Measurements from ENCODE around the gene ZNF346. TPM values are rescaled to one million over a fixed set of nuclear protein-coding genes. Genes with fewer than 3 reads are reported as not detected.

The ZNF346 gene
- total and polyA plus RNA-seq, 2 of the 13 experiments (the other 11 are each of a cell fraction or from before 2014, with no cell fraction given), result 8.6 to 19.4 TPM

DNA sequence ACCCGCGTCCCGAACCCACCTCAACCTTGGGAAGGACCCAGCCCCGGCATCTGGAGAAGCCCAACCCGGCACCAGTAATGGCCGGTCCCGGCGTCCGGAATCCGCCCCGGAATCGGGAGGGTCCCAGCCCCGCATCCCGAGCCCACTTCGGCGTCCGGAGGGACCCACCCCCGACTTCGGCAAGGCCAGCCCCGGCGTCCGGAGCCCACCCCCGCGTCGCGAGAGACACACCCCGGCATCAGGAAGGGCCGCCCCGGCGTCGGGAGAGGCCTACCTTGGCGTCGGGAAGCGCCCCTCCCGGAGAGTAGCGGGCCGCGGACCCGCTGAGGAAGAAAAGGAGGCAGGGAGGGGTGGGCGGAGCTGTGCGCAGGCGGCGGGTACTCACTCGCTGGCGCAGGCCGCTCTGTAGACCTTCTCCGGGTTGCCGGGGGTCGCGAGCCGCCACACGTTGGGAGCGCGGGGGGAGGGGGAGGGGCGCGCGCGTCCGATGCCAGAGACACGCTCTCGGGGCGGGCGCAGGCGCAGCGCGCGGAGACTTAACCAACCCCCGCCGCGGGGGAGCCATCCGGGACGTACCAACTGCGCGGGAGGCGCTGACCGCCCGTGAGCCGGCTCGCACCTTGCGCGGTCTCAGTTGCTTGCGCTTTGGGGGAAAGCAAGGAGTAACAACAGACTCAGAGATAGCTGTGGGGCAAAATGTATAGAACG, 16.1 kb upstream of the ZNF346 start, which contains the start of gene UIMC1 (continued):
- TF ChIP-seq, protein P1, sequence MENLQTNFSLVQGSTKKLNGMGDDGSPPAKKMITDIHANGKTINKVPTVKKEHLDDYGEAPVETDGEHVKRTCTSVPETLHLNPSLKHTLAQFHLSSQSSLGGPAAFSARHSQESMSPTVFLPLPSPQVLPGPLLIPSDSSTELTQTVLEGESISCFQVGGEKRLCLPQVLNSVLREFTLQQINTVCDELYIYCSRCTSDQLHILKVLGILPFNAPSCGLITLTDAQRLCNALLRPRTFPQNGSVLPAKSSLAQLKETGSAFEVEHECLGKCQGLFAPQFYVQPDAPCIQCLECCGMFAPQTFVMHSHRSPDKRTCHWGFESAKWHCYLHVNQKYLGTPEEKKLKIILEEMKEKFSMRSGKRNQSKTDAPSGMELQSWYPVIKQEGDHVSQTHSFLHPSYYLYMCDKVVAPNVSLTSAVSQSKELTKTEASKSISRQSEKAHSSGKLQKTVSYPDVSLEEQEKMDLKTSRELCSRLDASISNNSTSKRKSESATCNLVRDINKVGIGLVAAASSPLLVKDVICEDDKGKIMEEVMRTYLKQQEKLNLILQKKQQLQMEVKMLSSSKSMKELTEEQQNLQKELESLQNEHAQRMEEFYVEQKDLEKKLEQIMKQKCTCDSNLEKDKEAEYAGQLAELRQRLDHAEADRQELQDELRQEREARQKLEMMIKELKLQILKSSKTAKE (CRISPR knock-in tag; IDR thresholded peaks at IDR 0.05; ENCODE audit: borderline replicate concordance), result peak; percentile 52
- TF ChIP-seq ZNF678 (CRISPR knock-in tag; IDR thresholded peaks at IDR 0.05) (no peak; the same call in 1 of the 2 replicates), TP53 (CRISPR knock-in tag; conservative IDR thresholded peaks at IDR 0.05) (no peak), MAFK (conservative IDR thresholded peaks at IDR 0.05 in 1 of 2, IDR thresholded peaks at IDR 0.05 in 1 of 2; ENCODE audit: low read length in 2 of 2) (no peak), ZNF12 (CRISPR knock-in tag; IDR thresholded peaks at IDR 0.05) (peak; percentile 17; the same call in 1 of the 2 replicates), ZNF230 (CRISPR knock-in tag; IDR thresholded peaks at IDR 0.05) (no peak; the same call in 1 of the 2 replicates), ZFY (CRISPR knock-in tag; IDR thresholded peaks at IDR 0.05) (peak; percentile 96), SKI (IDR thresholded peaks at IDR 0.05; ENCODE audit: partially characterized antibody) (no peak), ZSCAN29 (CRISPR knock-in tag; conservative IDR thresholded peaks at IDR 0.05) (peak; percentile 94), HCFC1 (IDR thresholded peaks at IDR 0.05; ENCODE audit: low read depth, low read length) (no peak; the same call in 1 of the 2 replicates)
- TF ChIP-seq, protein P2, sequence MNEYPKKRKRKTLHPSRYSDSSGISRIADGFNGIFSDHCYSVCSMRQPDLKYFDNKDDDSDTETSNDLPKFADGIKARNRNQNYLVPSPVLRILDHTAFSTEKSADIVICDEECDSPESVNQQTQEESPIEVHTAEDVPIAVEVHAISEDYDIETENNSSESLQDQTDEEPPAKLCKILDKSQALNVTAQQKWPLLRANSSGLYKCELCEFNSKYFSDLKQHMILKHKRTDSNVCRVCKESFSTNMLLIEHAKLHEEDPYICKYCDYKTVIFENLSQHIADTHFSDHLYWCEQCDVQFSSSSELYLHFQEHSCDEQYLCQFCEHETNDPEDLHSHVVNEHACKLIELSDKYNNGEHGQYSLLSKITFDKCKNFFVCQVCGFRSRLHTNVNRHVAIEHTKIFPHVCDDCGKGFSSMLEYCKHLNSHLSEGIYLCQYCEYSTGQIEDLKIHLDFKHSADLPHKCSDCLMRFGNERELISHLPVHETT (CRISPR knock-in tag; conservative IDR thresholded peaks at IDR 0.05), result 0 out of 2 replicates have a peak, but pooled peaks have one; percentile 44
- TF ChIP-seq, protein P3, sequence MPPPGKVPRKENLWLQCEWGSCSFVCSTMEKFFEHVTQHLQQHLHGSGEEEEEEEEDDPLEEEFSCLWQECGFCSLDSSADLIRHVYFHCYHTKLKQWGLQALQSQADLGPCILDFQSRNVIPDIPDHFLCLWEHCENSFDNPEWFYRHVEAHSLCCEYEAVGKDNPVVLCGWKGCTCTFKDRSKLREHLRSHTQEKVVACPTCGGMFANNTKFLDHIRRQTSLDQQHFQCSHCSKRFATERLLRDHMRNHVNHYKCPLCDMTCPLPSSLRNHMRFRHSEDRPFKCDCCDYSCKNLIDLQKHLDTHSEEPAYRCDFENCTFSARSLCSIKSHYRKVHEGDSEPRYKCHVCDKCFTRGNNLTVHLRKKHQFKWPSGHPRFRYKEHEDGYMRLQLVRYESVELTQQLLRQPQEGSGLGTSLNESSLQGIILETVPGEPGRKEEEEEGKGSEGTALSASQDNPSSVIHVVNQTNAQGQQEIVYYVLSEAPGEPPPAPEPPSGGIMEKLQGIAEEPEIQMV (CRISPR knock-in tag; IDR thresholded peaks at IDR 0.05; ENCODE audit: low read depth), result no peak
- TF ChIP-seq, protein P4, sequence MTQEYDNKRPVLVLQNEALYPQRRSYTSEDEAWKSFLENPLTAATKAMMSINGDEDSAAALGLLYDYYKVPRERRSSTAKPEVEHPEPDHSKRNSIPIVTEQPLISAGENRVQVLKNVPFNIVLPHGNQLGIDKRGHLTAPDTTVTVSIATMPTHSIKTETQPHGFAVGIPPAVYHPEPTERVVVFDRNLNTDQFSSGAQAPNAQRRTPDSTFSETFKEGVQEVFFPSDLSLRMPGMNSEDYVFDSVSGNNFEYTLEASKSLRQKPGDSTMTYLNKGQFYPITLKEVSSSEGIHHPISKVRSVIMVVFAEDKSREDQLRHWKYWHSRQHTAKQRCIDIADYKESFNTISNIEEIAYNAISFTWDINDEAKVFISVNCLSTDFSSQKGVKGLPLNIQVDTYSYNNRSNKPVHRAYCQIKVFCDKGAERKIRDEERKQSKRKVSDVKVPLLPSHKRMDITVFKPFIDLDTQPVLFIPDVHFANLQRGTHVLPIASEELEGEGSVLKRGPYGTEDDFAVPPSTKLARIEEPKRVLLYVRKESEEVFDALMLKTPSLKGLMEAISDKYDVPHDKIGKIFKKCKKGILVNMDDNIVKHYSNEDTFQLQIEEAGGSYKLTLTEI (CRISPR knock-in tag; conservative IDR thresholded peaks at IDR 0.05), result no peak
